ENCODE measurements around the gene GPC2.

GPC2 gene

GRCh38 chr7:100142461-100142860 is 34.7 kb downstream of the GPC2 start:
- no peak for ATAC-seq (ENCODE audit: insufficient read depth, low read depth)

GRCh38 chr7:100141555-100141949 is 35.6 kb downstream of the GPC2 start:
- no peak overlapping the region for H3K4me2 ChIP-seq (ENCODE audit: insufficient read depth, low read length)
- H3K27me3 ChIP-seq (ENCODE audit: insufficient read depth, low read length, poor library complexity) = no peaks in the 10 kb centered on the region
- DNase-seq (no peak), ATAC-seq (ENCODE audit: insufficient read depth, low read depth) (no peak)
- H2AFZ ChIP-seq (ENCODE audit: low read depth, low read length) = no peak overlapping the region
- H3K27ac ChIP-seq (ENCODE audit: low read length) = no peak overlapping the region
- H3K4me1 ChIP-seq (ENCODE audit: insufficient read depth, low read length) = no peaks in the 10 kb centered on the region
- H3K9me3 ChIP-seq (ENCODE audit: insufficient read depth, low read length, severe bottlenecking) = no peaks in the 10 kb centered on the region
- no peak overlapping the region for H3K9ac ChIP-seq (ENCODE audit: low read depth, low read length)
- no peaks in the 10 kb centered on the region for H4K20me1 ChIP-seq (ENCODE audit: insufficient read depth, low read length)
- H3K4me3 ChIP-seq (ENCODE audit: low read depth in 1 of 2, low read length in 2 of 2) = no peak overlapping the region
- no peaks in the 10 kb centered on the region for H3K36me3 ChIP-seq (ENCODE audit: insufficient read depth, low read length)
- no peaks in the 10 kb centered on the region for H3K79me2 ChIP-seq (ENCODE audit: insufficient read depth, low read length)
- TF ChIP-seq CTCF (IDR thresholded peaks at IDR 0.05; ENCODE audit: borderline replicate concordance, extremely low read depth, low read length, poor library complexity, severe bottlenecking) (no peak), EZH2 (IDR thresholded peaks at IDR 0.05; ENCODE audit: borderline replicate concordance, low read depth, low read length, severe bottlenecking) (no peak)

More at GRCh38 chr7:100142461-100142860, 34.7 kb downstream of the GPC2 start:
- Histone ChIP-seq H3K4me3 (ENCODE audit: low read depth in 1 of 2, low read length in 2 of 2) (no peak overlapping the region), H3K4me2 (ENCODE audit: insufficient read depth, low read length) (no peak overlapping the region), H3K79me2 (ENCODE audit: insufficient read depth, low read length) (no peaks in the 10 kb centered on the region), H3K36me3 (ENCODE audit: insufficient read depth, low read length) (no peaks in the 10 kb centered on the region), H3K9ac (ENCODE audit: low read depth, low read length) (no peak overlapping the region), H3K27me3 (ENCODE audit: insufficient read depth, low read length, poor library complexity) (no peaks in the 10 kb centered on the region), H3K4me1 (ENCODE audit: insufficient read depth, low read length) (no peaks in the 10 kb centered on the region), H3K9me3 (ENCODE audit: insufficient read depth, low read length, severe bottlenecking) (no peaks in the 10 kb centered on the region), H3K27ac (ENCODE audit: low read length) (no peak overlapping the region), H4K20me1 (ENCODE audit: insufficient read depth, low read length) (no peaks in the 10 kb centered on the region), H2AFZ (ENCODE audit: low read depth, low read length) (no peak overlapping the region)
- no peak for DNase-seq
- TF ChIP-seq CTCF (IDR thresholded peaks at IDR 0.05; ENCODE audit: borderline replicate concordance, extremely low read depth, low read length, poor library complexity, severe bottlenecking) = no peak
- TF ChIP-seq EZH2 (IDR thresholded peaks at IDR 0.05; ENCODE audit: borderline replicate concordance, low read depth, low read length, severe bottlenecking) = no peak

- Histone ChIP-seq H3K4me1 (ENCODE audit: insufficient read depth, low read length) (no peaks in the 10 kb centered on the region), H3K27ac (ENCODE audit: low read length) (no peak overlapping the region), H3K4me3 (ENCODE audit: low read depth in 1 of 2, low read length in 2 of 2) (no peak overlapping the region), H3K27me3 (ENCODE audit: insufficient read depth, low read length, poor library complexity) (no peaks in the 10 kb centered on the region), H2AFZ (ENCODE audit: low read depth, low read length) (no peak overlapping the region), H3K79me2 (ENCODE audit: insufficient read depth, low read length) (no peaks in the 10 kb centered on the region), H3K36me3 (ENCODE audit: insufficient read depth, low read length) (no peaks in the 10 kb centered on the region), H4K20me1 (ENCODE audit: insufficient read depth, low read length) (no peaks in the 10 kb centered on the region), H3K9me3 (ENCODE audit: insufficient read depth, low read length, severe bottlenecking) (no peaks in the 10 kb centered on the region), H3K9ac (ENCODE audit: low read depth, low read length) (no peak overlapping the region), H3K4me2 (ENCODE audit: insufficient read depth, low read length) (no peak overlapping the region)
- no peak for DNase-seq
- no peak for ATAC-seq (ENCODE audit: insufficient read depth, low read depth)
- TF ChIP-seq CTCF (IDR thresholded peaks at IDR 0.05; ENCODE audit: borderline replicate concordance, extremely low read depth, low read length, poor library complexity, severe bottlenecking) (no peak), EZH2 (IDR thresholded peaks at IDR 0.05; ENCODE audit: borderline replicate concordance, low read depth, low read length, severe bottlenecking) (no peak)
These were observed 39.1 kb downstream of the GPC2 start for GRCh38 chr7:100137851-100138760.

All from DND-41 (cell line).